GM18909 (cell line): Measurements from ENCODE around the gene PCP4L1.
"Not testable (repeated sequence)": the region's sequence is repeated elsewhere in the genome, so short reads cannot be mapped to it uniquely, and the experiment has no call there.

Experiments used
- ATAC-seq: cut with Tn5 transposase; IDR thresholded peaks from one replicate; pipeline ENCODE4 v1.9.1; 2021; ENCODE audit warnings: mild to moderate bottlenecking; ENCODE audit not compliant: unreplicated experiment, poor library complexity

The PCP4L1 gene

GRCh38 chr1:161258439-161259344 is at the start of gene PCP4L1:
TSS of gene PCP4L1 (plus strand) at chr1:161258745. CDS start at chr1:161258975, 230 bp downstream.
- no peak for ATAC-seq

GRCh38 chr1:161209790-161210409 is 48.6 kb upstream of the PCP4L1 start:
- peak; percentile 79 for ATAC-seq

GRCh38 chr1:161214369-161214768 is 44.2 kb upstream of the PCP4L1 start:
- ATAC-seq: no peak

- ATAC-seq: no peak
These were observed 43.5 kb upstream of the PCP4L1 start, which contains the start of gene FCER1G for GRCh38 chr1:161215076-161215475. TSS of gene FCER1G (plus strand) at chr1:161215295. CDS start at chr1:161215322, 27 bp downstream.

DNA sequence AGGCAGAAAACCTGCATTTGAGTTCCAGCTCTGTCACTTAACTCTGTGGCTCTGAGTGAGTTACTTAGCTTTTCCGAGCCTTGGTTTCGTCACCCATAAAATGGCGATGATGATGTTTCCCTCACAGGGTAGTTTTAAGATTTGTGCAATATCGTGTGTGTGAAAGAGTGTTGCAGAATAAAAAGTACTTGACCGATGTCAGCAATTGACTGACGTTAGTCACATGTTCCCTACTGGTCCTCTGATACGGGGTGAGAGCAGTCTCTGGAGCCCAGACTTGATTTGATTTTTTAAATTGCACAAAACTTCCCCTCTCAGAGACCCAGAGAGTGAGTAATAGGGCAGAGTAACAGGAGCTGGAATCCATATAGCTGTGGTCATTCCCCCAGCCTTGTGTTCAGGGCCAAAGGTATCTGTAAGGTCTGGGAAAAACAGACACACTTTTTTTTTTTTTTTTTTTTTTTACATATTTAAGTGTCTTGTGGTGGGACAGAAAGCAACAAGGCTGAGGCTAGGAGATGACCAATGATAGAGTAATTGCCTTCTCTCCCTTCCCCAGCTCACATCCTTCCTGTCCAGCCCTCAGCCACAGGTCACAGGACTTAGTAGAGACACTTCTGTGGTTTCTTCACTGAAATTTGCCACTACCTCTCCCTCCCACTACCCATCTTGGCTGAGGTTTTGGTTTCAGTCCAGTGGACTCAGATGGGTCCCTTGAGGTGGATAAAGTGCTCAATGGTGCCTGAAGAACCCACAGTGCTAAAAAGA is 41.4 kb upstream of the PCP4L1 start:
- peak; percentile 88 for ATAC-seq

GRCh38 chr1:161217831-161218230 is 40.7 kb upstream of the PCP4L1 start:
- ATAC-seq: no peak

DNA sequence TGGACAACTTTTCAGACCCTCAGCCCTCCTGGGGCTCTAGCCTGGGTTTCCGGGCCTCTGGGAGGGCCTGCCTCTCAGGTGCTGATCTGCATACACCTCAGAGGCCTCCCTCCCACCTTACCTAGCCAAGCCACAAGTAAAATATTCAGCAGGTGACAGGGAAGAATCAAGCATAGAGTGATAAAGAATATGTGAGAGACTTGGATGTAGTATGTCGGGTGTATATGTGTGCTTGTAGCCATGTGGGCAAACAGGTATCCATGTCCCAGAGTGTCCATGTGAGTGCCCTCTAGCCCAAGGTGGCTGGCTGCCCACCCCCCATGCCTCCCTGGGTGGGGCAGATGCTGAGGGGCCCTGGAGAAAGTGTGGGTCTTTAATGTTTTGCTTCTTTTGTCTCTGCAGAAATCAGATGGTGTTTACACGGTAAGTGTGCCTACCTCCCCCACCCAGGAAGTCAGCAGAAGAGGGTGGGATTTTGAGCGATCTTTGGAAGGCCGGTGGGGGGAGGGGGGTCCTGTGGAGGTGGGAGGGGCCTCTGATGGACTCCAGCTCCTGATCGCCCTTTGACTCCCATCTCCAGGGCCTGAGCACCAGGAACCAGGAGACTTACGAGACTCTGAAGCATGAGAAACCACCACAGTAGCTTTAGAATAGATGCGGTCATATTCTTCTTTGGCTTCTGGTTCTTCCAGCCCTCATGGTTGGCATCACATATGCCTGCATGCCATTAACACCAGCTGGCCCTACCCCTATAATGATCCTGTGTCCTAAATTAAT is 40.1 kb upstream of the PCP4L1 start:
- no peak for ATAC-seq

GRCh38 chr1:161219078-161219892 is 39.3 kb upstream of the PCP4L1 start:
- no peak for ATAC-seq

GRCh38 chr1:161220002-161220401 is 38.5 kb upstream of the PCP4L1 start:
- no peak for ATAC-seq

- no peak for ATAC-seq
These were observed 36.1 kb upstream of the PCP4L1 start for GRCh38 chr1:161222175-161223019.

- no peak for ATAC-seq
These were observed 34.5 kb upstream of the PCP4L1 start for GRCh38 chr1:161223805-161224694.

DNA sequence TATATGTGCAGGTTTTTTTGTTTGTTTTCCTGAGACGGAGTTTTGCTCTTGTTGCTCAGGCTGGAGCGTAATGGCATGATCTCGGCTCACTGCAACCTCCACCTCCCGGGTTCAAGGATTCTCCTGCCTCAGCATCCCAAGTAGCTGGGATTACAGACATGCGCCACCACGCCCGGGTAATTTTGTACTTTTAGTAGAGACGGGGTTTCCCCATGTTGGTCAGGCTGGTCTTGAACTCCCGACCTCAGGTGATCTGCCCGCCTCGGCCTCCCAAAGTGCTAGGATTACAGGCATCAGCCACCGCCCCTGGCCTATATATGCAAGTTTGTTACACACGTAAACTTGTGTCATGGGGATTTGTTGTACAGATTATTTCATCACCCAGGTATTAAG is 33.9 kb upstream of the PCP4L1 start:
- not testable (repeated sequence) for ATAC-seq

DNA sequence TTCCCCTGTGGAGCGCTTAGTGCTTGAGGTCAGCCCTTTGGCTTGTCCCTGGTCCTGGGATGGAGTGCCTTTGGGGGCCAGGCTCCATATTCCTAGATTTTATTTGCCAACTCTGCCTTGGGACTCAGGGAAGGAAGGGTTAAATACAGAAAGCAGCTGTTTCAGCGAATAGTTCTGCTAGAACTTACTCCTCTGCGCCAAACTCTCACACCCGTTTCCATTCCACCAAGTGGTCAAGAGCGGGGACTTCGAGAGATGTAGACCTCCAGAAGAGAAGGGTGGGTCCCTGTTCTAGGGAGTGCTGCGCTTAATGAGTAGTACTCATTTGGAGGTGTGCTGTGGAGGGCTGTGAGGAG is 33.4 kb upstream of the PCP4L1 start:
- no peak for ATAC-seq

- peak; percentile 95 for ATAC-seq
These were observed 32.8 kb upstream of the PCP4L1 start, which contains the start of gene TOMM40L for GRCh38 chr1:161225534-161226319. TSS of gene TOMM40L (plus strand) at chr1:161226060. CDS start at chr1:161226490, 430 bp downstream.

GRCh38 chr1:161226320-161226711 is 32.2 kb upstream of the PCP4L1 start:
- no peak for ATAC-seq

DNA sequence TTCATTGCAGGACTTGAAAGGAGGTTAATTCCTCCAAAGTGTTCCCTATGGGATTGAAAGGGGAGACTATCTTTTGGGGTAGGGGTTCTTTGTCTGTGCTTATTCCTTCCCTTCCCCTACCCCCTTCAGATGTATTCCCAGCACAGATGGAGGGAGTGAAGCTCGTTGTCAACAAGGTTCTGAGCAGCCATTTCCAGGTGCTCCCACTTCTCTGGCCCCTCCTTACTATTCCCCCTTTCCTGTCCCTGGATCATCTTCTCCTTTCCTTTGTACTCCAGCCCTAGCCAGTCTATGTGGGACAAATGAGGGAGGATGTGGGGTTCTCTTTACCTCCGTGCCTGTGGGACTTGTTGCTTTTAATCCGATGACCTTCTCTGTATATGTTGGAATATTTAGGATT is 31.8 kb upstream of the PCP4L1 start:
- no peak for ATAC-seq
